ENCODE results near the gene SAP30BP.
A peak's percentile ranks its signal among the peaks of the same experiment; 100 is the strongest.
"Not testable (repeated sequence)": the region's sequence is repeated elsewhere in the genome, so short reads cannot be mapped to it uniquely, and the experiment has no call there.

The SAP30BP gene

DNA sequence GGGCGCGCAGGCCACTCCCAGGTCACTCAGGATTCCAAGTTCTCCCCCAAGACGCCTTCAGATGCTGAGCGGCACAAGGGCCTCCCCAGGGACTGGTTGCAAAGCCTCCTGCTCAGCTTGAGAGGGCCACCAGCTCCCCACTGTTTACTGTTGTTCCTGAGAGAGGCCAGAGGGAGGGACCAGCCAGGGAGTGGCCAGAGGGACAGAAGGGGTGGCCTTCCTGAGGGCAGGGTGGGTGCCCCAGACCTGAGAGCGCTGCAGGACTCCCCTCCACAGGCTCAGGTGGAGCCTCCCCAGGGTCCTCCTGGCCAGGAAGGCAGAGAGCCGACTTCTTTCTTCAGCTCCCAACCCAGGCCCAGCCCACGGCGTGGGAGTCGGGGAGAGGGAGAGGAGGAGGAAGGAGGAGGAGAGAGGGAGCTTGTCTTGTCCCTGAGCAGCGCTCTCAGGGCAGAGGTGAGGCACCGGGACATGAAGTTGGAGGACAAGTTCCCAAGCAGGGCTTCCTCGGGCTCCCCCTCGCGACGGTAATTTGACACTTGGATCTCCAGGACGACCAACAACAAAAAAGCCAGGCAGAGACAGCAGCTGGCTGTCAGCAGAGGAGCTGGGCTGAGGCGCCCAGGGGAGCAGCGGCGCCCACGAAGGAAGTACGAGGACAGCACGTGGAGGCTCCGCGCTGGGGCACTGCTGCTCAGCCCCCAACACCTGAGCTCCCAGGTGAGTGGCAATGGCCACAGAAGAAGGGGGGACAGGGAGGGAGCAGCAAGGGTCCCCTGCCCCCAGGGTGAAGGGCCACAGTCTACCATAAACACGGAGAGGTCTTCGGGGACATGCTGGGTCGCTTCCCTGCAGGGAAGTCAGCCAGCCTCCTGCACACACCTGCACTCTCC is 33.4 kb upstream of the SAP30BP start:
- DNase-seq (ENCODE audit: low read depth in 2 of 2), result peak; percentile 33 to 36

DNA sequence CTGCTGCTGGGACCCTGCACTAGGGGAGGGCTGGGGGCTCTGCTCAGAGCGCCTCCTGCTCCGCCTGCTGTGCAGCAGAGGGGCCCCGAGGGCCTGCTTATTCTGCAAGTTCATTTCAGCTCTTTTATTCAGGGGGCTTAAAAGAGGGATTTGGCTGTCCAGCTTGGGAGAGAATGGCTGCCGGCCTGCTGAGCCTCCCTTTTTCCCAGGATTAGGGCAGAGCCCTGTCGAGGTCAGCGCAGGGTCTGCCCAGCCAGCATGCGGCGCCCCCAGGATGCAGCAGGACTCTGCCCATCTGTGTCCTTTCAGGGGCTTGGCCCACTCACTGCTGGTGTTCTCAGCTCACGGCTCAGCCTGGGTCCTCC is 32.8 kb upstream of the SAP30BP start:
- no peak for DNase-seq (ENCODE audit: low read depth in 2 of 2)

DNA sequence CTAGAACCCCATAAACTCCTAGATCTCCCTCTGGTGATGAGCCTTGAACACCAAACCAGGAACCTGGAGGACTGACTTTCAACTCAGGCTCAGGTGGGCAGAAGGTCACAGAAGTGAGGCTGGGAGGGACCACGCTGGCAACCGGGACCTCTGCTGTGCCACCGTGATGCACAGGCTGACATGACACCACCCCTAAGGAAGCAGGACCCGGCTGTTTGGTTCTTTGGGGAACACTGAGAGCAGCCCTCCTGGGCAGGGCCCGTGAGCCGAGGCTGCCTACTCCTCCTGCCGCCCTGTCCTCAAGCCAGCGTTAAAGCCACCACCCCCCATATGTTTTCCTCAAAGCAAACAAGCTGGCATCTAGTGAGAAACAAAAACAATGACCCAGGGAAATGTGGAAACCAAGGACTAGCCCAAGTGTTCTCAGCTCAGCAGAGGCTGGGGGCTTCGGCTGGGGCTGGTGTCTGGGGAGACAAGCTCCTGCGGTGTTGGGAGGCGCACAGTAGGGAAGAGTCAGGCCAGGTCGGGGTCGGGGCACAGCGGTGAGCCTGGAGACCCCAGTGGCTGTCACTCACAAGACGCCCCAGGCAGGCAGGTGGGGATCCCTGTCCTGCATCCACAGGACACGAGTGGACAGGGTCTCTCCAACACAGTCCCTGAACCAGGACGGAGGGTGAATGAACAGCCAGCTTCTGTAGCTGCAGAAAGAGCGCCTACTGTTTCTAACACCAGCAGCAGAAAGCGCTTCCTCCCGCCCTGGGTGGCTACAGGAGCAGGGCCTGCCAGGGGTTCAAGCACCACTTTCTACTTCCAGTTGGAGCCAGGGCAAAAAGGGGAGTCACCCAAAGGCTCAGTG is 32.2 kb upstream of the SAP30BP start:
- DNase-seq (ENCODE audit: low read depth in 2 of 2), result no peak

DNA sequence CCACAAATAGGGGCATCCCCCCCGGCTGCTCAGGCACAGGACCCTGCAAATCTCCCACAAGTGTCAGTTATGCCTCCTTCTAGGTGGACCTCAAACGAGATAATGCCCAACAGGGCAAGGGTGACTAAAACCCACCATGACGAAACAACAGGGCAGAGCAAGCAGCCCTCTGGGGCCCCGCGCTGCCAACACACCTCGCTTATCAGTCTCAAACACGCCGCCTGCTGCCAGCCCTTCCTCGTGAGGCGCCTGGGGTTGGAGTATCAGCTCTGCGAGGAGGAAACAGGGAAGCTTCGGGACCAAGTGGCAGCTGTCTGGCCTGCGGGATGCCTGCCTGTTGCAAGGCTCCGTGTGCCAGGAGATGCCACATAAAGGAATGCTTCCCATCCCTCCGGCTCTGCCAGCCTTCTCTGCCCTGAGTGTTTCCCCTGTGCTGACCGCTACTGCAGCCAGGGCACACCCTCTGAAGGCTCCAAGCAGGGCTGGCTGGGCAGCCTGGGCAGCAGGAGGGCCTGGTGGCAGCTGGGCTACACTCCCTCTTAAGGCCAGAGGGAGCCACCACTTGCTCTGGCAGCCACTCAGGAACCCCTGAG is 31.4 kb upstream of the SAP30BP start:
- no peak for DNase-seq (ENCODE audit: low read depth in 2 of 2)

DNA sequence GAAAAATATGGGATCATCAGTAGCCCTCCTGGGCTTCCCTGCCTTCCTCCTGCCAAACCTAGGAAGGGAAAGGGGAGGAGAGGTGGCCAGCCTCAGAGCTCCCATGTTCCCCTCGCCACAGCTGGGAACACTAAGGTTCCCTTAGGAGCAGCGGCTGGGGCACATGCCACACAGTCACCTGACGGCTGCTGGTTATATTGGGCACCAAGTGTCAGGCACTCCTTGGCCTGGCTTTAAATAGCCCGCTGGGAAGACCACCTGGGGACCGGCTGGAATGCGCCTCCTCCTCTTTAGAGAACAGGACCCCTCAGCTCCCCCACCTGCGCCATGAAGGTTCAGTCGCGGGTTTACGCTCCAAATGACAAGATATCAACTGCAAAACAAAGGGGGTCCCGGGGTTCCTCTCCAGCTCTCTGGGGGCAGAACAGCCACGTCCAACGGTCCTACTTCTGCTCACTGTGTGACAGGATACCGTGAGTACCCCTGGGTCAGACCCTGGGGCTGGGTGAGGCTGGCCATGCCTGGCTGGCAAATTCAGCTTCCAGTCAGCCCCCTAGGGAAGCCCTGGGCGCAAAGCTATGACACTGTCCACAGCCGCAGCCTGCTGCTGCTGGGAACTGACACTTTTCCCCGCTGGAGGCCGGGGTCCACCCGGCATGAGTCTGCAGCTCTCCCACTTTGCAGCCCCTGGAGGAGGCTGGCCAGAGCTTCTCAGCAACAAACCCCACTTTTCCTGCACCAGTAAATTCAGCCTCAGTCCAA is 30.6 kb upstream of the SAP30BP start:
- no peak for DNase-seq (ENCODE audit: low read depth in 2 of 2)

DNA sequence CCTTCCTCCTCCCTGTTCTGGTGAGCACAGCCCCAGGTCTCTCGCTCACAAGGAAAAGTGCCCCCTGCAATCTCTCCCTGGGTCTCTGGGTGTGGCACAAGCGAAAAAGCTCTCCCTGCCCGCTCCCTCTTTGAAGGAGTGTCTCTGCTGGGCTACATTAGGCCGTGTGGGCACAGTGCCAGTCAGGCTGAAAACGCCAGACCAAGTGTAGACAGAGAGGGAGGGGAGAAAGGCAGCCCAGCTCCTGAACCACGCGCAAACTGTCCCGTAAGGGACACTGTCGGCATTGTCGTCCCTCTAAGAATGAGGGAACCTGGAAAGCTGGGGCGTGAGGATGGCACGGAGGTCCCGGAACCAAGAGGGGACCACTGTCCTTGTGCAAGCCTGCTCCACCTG is 30.0 kb upstream of the SAP30BP start:
- no peak for DNase-seq (ENCODE audit: low read depth in 2 of 2)

DNA sequence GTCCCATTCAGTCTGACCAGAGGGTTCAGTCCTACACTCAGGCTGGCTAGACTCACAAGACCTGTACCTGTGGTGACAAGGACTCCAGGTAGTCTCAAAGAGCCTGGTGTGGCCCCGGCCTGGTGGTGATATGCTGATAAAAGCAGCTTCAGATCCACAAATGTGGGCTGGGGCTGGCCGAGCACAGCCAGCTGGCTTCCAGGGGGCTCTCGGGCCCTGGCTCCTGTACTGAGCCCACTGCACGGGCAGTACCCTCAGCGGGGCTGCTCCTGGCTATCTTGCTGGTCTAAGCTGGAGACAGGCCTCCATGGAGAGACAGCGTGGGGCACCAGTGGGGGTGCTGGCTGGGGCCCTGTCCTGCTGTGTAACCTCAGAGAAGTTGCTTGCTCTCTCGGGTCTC is 29.6 kb upstream of the SAP30BP start:
- no peak for DNase-seq (ENCODE audit: low read depth in 2 of 2)

DNA sequence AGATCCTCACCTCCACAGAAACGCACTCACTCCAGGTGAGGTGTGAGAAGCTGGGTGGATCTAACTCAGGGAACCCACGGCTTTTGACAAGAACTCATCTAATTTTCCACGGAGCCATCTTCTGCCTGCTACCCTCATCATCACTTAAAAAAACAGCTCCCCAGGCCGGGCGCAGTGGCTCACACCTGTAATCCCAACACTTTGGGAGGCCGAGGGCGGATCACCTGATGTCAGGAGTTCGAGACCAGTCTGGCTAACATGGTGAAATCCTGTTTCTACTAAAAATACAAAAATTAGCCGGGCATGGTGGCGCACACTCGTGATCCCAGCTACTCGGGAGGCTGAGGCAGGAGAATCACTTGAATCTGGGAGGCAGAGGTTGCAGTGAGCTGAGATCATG is 29.1 kb upstream of the SAP30BP start:
- not testable (repeated sequence) for DNase-seq (ENCODE audit: low read depth in 2 of 2)

DNA sequence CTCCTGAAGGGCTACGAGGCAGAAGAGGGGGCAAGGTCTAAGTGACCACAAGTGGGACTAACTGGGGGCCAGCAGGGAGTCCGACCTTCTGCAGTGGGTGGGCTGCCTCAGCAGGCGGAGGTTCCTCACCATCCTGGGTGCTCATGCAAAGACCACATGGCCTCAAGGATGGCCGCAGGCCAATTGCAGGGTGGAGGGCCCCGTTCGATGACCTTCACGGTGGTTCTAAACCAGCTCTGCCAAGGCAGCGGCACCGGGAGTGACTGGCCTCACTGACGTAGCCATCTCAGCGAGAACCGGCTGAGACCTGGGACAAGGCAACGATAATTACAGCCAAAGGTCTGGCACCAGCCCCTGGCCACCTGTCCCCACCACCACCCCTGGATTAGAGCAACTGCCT is 28.2 kb upstream of the SAP30BP start:
- no peak for DNase-seq (ENCODE audit: low read depth in 2 of 2)

DNA sequence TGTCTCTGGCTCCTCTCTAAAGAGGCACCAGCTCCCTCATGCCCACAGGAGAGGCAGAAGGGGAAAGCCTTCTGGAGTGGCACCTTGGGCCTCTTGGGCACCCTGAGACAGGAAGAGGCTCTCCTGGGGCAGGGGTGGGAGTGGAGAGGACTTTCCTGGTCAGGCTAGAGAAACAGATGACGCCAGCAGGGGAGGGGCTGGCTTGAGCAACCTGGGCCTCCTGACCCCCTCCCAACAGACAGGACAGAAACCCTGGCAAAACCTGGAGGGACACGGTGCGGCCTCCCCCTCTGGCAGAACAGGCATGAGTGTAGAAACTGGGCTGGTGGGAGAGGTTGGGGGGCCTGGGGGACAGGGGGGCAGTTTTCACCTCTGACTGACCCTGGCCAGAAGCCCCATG is 27.8 kb upstream of the SAP30BP start:
- DNase-seq (ENCODE audit: low read depth in 2 of 2), result no peak

DNA sequence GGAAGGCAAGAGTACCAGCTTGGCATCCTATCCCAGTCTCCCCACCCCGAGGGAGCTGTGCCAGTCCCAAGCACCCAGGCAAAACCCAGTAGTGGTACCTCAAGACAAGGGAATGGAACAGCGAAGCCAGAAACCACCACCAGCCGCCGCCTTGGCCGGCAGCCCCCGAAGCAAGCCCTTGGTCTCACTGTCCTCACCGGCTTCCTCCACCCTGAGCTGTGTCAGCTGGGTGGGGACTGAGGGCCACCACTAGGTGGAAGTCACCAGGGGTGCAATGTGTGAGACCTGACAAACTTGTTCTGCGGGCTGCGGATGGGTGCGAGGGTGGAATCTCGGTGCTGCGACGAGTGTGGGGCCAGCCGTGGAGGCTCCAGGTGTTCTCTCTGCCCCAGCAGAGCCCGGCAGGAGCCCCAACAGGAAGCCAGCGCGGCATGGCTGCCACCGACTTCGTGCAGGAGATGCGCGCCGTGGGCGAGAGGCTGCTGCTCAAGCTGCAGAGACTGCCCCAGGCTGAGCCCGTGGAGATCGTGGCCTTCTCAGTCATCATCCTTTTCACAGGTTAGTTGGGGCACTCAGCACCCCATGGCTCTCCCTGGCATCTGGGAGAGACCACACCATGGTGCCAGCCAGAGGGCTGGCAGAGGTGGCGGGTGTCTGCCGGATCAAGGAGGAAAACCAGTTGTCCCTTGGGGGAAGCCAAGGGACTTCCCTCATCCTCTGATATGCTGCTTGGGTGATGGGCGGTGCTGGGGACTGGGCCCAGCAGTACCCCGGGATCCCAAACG is 27.2 kb upstream of the SAP30BP start:
- no peak for DNase-seq (ENCODE audit: low read depth in 2 of 2)

DNA sequence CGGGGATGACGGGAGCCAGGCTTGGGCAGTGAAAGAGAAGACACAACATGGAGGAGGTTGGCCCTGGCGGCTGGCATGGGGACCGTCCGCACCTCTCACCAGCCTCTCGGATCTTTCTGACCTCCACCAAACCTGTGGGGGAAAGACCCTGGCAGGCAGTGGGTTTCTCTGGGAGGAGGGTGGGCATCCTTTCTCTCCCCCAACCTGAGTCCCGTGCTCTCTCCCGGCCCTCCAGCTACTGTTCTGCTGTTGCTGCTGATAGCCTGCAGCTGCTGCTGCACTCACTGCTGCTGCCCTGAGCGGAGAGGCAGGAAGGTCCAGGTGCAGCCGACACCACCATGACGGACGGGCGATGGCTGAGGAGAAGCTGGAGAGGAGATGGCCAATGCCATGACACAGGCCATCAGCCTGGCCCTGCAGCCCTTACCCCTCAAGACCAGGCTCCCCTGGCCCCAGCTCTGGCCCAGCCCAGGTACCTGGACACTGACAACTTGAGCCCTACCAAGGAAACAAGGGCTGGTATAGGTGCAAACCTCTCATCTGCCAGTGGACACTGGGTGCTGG is 26.5 kb upstream of the SAP30BP start:
- DNase-seq (ENCODE audit: low read depth in 2 of 2), result no peak

DNA sequence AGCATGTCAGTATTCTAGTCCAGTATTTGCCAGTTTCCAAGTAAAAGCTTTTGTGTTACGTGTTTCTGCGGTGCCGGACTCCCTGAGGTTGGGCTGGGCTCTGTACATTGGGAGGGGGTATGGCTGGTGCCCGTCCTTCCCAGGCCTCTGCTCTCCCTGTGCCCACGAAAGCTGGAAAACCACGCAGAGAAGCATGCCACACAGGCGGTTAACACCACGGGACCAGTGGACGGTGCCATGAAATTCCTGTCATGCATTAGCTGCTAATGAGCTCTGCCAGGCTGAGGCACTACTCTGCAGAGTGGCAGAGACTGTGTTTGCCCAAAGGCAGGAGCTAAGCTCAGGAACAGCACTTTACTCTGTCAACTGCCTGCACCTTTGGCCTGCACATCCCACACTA is 25.8 kb upstream of the SAP30BP start:
- no peak for DNase-seq (ENCODE audit: low read depth in 2 of 2)

DNA sequence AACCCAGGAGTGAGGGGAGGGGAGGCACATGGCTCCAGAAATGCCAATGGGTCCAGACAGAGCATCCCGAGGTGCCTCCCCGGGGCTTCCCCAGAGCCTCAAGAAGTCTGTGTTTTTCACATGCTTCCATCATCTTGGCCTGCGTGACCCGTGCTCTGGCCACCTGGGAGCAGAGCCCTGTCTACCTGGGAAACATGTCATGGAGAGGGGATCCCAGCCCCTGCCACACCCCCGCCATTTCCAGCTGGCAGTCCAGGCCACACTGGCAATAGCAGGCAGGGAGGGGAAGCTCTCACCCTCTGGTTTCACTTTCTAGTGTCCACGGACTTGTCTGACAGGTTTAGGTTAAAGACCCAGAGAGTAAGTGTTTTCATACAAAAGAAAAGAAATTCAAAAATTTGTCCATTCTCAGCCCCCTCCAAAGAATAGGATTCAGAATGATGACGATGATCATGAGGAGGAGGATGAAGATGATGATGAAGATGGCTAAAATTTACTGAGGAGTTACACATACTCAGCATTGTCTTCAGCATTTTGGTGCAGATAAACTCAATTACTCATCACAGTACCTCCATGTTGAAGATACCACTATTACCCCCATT is 24.9 kb upstream of the SAP30BP start:
- DNase-seq (ENCODE audit: low read depth in 2 of 2), result no peak

DNA sequence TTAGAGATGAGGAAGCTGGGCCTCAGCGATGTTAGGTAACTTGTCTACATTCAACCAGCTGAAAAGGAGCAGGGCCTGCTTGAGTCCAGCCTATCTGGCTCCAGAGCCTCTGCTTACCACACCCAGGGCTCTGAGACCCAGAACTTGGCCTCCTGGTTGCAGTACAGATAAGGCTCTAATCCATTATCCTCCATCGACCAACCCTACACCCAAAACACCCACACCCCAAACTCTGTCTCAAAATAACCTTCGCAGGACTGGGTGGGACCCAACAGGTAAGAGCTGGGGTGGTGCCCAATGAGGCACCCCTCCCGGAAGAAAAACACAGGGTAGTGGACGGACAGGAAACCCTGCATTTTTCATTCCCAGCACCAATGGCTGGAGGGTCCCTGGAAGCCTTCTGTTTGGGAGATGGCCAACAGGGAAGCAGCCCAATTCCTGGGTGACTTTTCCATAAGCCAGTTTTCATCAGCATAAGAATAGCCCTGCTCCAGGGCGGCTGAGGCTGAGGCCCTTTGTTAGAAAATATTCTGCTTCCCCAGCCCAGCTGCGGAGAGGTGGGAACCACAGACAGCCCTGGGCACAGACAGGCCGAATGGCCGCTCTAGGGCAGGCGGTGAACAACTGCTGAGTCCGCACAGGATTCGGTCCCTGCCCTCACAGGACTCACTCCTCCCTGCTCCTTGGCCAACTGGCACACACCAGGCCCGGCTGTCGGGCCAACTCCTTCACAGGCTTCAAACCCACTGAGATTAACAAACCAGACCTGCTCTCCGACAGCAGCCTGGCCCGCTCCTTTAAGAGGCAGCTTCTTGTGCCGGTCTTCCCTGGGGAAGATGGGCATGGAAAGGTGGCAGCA is 24.1 kb upstream of the SAP30BP start:
- no peak for DNase-seq (ENCODE audit: low read depth in 2 of 2)

DNA sequence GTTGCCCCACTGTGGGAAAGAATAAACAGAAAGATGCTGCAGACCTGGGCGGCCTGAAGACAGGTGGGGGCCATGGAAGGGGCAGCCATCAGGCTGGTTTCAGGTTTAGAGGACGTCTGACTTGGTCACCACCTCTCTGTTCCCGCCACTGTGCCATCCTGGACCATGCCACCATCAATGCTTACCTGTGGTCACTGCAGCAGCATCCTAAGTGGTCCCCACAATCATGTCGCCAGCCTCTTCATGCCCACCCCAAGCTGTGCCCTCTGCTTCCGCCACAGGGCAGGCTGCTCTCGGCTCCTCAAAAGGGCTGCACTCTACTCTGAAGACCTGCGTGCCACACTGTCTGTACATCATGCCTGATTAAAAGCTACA is 23.5 kb upstream of the SAP30BP start:
- DNase-seq (ENCODE audit: low read depth in 2 of 2), result no peak

DNA sequence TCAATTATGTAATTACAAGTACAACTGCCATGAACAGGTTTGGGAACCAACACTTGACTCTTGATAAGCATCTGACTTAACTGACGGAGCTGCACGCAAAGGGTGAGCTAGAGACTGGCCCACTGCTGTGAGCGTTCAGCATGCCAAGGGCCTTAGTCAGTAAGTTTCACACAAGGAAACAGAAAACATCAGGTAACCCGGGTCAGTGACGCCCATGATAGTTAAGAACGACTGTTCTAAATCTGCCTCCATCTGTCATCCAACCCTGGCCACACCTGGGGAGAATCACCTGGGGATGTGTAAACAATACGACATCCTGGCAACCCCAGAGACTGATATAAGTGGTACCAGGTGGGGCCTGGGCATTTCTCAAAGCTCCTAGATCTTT is 21.6 kb upstream of the SAP30BP start:
- no peak for DNase-seq (ENCODE audit: low read depth in 2 of 2)

DNA sequence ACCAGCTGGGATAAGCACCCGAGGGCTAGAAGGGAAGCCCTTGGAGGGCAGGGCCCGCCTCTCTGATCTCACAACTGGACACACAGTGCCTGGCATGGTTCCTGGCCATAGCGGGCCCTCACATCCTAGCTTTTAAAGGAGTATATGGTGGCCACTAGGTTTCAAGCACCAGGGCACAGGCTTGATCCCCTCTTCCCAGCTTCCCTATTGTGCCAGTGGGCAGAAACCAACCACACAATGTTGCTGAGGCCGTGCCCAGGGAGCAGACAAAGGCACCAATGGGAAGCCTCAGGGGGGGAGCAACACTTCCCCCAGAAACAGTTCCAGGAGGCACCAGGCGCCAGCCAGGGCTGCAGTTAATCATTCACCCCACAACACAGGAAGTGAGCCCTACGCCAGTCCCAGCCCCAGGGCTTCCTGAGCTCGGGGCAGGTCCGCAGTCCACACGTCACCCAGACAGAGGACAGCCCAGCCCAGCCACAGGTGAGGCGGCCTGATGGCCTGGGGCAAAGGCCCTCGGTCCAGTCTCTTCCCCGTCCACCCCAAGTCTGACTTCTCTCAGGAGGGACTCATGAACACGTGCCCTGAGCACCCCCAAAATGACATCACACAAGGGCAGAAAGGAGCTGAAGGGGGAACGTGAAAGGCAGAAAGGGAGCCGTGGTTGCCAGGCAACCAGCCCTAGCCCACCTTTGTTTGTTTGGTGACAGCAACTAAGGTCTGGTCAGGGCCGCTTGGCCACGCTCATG is 21.1 kb upstream of the SAP30BP start:
- no peak for DNase-seq (ENCODE audit: low read depth in 2 of 2)

DNA sequence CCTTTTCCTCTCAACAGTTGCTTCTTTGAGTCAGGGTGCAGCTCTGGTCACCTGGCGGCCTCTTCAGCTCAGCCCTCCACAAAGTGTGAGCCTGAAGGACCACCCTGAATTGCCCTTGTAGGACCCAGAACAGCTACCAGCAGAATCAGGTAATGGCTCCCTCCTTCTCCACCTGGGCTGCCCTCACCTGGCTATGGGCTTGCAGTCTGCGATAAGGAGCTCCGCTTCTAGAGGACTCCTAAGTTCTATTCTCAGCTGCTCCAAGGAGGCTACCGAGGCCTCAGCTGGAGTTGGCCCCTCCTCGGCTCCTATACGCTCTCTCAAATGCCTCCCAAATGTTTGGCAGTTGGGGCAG is 20.5 kb upstream of the SAP30BP start:
- DNase-seq (ENCODE audit: low read depth in 2 of 2), result no peak
